Stimulated activated effector memory CD8-positive, alpha-beta T cell treated with anti-CD3 and anti-CD28 coated beads, Interleukin-12 subunit alpha, Interleukin-12 subunit beta, amount 100 ng/mL, for 72 hours (primary cell): ENCODE measurements around the gene AKT3.

ENCODE experiments used
- ATAC-seq: fragments of 150-1000 bp; cut with Tn5 transposase; 2 replicates; pipeline ENCODE4 v1.10.0; 2021
- DNase-seq, 2 donors: peaks; one replicate each; pipeline ENCODE4 v3.0.0; 2021 to 2022; ENCODE audit warnings: low spot score in 2 of 2
- H3K27ac Mint-ChIP-seq: one replicate; pipeline ENCODE4 v1.8.0; 2022; ENCODE audit warnings: mild to moderate bottlenecking, mixed read lengths
- H3K36me3 Mint-ChIP-seq: one replicate; pipeline ENCODE4 v1.8.0; 2022; ENCODE audit warnings: mild to moderate bottlenecking, mixed read lengths
- H3K4me1 Mint-ChIP-seq: one replicate; pipeline ENCODE4 v1.8.0; 2022; ENCODE audit warnings: mixed read lengths
- H3K4me3 Mint-ChIP-seq: one replicate; pipeline ENCODE4 v1.8.0; 2022; ENCODE audit warnings: mild to moderate bottlenecking, mixed read lengths
- H3K9me3 Mint-ChIP-seq: one replicate; pipeline ENCODE4 v1.8.0; 2022; ENCODE audit warnings: mixed read lengths

The AKT3 gene

GRCh38 chr1:243508943-243509342, 341.1 kb downstream of the AKT3 start:
- H3K4me3 Mint-ChIP-seq, result peak overlapping the region; percentile 44
- DNase-seq (no peak), ATAC-seq (no peak)
- H3K4me1 Mint-ChIP-seq, result peaks cover 34% of the 10 kb centered on the region
- H3K9me3 Mint-ChIP-seq, result no peaks in the 10 kb centered on the region
- peaks cover 55% of the 10 kb centered on the region for H3K36me3 Mint-ChIP-seq
- H3K27ac Mint-ChIP-seq, result peak overlapping the region; percentile 74

- H3K4me3 Mint-ChIP-seq, result peak overlapping the region; percentile 44
- H3K9me3 Mint-ChIP-seq, result no peaks in the 10 kb centered on the region
- DNase-seq (no peak), ATAC-seq (peak; percentile 93)
- peaks cover 61% of the 10 kb centered on the region for H3K36me3 Mint-ChIP-seq
- H3K27ac Mint-ChIP-seq, result peak overlapping the region; percentile 74
- H3K4me1 Mint-ChIP-seq, result peaks cover 34% of the 10 kb centered on the region
Observed at GRCh38 chr1:243508303-243508713, 341.7 kb downstream of the AKT3 start.

DNA sequence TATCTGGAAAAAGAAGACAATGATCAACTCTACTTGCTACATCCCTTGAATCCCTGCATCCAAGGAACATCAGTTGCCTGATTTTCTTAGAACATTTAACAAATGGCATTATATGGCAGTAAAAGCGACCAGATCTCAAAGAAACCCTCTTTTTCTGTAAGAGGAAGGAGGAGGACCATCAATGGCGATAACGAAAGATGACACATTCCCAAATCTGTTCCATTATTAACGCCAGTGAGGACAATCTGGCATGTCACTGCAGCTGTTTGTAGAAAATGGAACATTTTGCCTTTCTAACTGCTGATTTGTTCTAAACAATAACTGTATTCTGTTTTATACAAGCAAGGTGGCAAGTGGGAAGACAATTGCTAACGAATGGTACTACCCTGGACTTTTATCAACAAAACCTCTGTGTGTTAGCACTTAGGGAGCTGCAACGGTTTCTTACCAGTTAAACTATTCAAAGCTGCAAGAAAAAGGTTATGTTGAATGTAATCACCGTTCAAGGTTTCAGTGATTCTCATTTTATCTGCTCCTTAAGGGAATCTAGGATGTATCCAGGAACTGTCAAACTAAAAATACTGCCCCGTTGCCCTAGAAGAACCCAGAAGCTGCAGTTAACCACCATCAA, 342.3 kb downstream of the AKT3 start:
- ATAC-seq, result peak; percentile 5

GRCh38 chr1:243507001-243507671, 342.9 kb downstream of the AKT3 start:
- Mint-ChIP-seq H3K9me3 (no peaks in the 10 kb centered on the region), H3K4me3 (no peak overlapping the region), H3K4me1 (peaks cover 34% of the 10 kb centered on the region), H3K36me3 (peaks cover 61% of the 10 kb centered on the region), H3K27ac (peak overlapping the region; percentile 44)
- DNase-seq, result no peak
- ATAC-seq, result peak; percentile 42

More for the DNA sequence above, 342.3 kb downstream of the AKT3 start:
- no peaks in the 10 kb centered on the region for H3K9me3 Mint-ChIP-seq
- peak overlapping the region; percentile 74 for H3K27ac Mint-ChIP-seq
- H3K36me3 Mint-ChIP-seq, result peaks cover 62% of the 10 kb centered on the region
- no peak for DNase-seq
- peak overlapping the region; percentile 44 for H3K4me3 Mint-ChIP-seq
- H3K4me1 Mint-ChIP-seq, result peaks cover 34% of the 10 kb centered on the region

- ATAC-seq (no peak), DNase-seq (no peak)
- Mint-ChIP-seq H3K27ac (peak overlapping the region; percentile 44), H3K36me3 (peaks cover 51% of the 10 kb centered on the region), H3K4me1 (peaks cover 34% of the 10 kb centered on the region), H3K9me3 (no peaks in the 10 kb centered on the region), H3K4me3 (no peak overlapping the region)
Observed at GRCh38 chr1:243505986-243506689, 343.9 kb downstream of the AKT3 start.

DNA sequence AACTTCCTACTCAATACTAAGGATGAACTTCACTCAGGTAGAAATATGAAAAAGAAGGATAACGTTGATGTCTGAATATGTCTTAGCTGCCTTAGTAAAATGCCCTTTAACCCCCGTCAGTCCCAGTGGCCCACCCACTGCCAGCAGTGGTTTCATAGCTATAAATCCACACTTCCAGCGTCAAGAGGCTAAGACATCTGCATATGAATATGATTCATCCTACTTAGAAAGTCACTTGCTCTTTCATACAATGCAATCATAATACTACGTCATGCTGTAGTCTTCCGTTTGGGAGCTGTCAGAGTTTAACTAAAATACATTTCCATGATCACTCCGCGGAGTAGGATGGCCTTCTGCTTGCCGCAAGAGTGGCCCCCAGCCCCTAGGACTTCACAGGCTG, 346.9 kb downstream of the AKT3 start:
- no peak for DNase-seq
- H3K27ac Mint-ChIP-seq, result no peak overlapping the region
- ATAC-seq, result no peak
- no peaks in the 10 kb centered on the region for H3K9me3 Mint-ChIP-seq
- H3K4me3 Mint-ChIP-seq, result no peak overlapping the region
- peaks cover 47% of the 10 kb centered on the region for H3K36me3 Mint-ChIP-seq
- H3K4me1 Mint-ChIP-seq, result peaks cover 22% of the 10 kb centered on the region

- DNase-seq, result no peak
- no peak overlapping the region for H3K4me3 Mint-ChIP-seq
- no peak overlapping the region for H3K27ac Mint-ChIP-seq
- ATAC-seq, result no peak
- peaks cover 54% of the 10 kb centered on the region for H3K36me3 Mint-ChIP-seq
- no peaks in the 10 kb centered on the region for H3K9me3 Mint-ChIP-seq
- peaks cover 13% of the 10 kb centered on the region for H3K4me1 Mint-ChIP-seq
Observed at GRCh38 chr1:243501002-243501401, 349.0 kb downstream of the AKT3 start.

GRCh38 chr1:243500512-243500911, 349.5 kb downstream of the AKT3 start:
- Mint-ChIP-seq H3K4me1 (peaks cover 12% of the 10 kb centered on the region), H3K27ac (no peak overlapping the region), H3K9me3 (no peaks in the 10 kb centered on the region), H3K4me3 (no peak overlapping the region), H3K36me3 (peaks cover 49% of the 10 kb centered on the region)
- peak in 1 of 2 donors; percentile 32 for DNase-seq
- ATAC-seq, result no peak

DNA sequence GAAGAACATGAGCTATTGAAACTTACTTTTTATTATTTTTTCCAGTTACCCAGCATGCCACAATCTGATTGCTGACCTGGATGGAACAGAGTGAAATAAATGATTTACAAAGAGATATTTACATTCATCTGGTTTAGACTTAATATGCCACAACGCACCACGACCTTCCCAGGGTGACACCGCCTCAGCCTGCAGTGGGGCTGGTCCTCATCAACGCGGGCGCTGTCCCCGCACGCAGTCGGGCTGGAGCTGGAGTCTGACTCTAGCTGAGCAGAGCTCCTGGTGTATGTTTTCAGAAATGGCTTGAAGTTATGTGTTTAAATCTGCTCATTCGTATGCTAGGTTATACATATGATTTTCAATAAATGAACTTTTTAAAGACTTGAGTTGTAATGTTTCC, 350.3 kb downstream of the AKT3 start:
- DNase-seq (peak in 1 of 2 donors; percentile 37), ATAC-seq (no peak)
- Mint-ChIP-seq H3K36me3 (peaks cover 41% of the 10 kb centered on the region), H3K9me3 (no peaks in the 10 kb centered on the region), H3K4me3 (no peak overlapping the region), H3K4me1 (peaks cover 12% of the 10 kb centered on the region), H3K27ac (no peak overlapping the region)

- Mint-ChIP-seq H3K36me3 (peaks cover 37% of the 10 kb centered on the region), H3K4me3 (no peak overlapping the region), H3K4me1 (peaks cover 12% of the 10 kb centered on the region), H3K27ac (peak overlapping the region; percentile 75), H3K9me3 (no peaks in the 10 kb centered on the region)
- DNase-seq (no peak), ATAC-seq (no peak)
Observed at GRCh38 chr1:243499248-243499647, 350.8 kb downstream of the AKT3 start.

GRCh38 chr1:243497939-243498681, 351.9 kb downstream of the AKT3 start:
- Mint-ChIP-seq H3K4me1 (peaks cover 12% of the 10 kb centered on the region), H3K9me3 (no peaks in the 10 kb centered on the region), H3K4me3 (no peak overlapping the region), H3K27ac (peak overlapping the region; percentile 75), H3K36me3 (peaks cover 26% of the 10 kb centered on the region)
- DNase-seq (no peak), ATAC-seq (no peak)

- H3K36me3 Mint-ChIP-seq, result peaks cover 17% of the 10 kb centered on the region
- no peak for DNase-seq
- ATAC-seq, result no peak
- peak overlapping the region; percentile 26 for H3K27ac Mint-ChIP-seq
- no peak overlapping the region for H3K4me3 Mint-ChIP-seq
- H3K4me1 Mint-ChIP-seq, result peaks cover 12% of the 10 kb centered on the region
- H3K9me3 Mint-ChIP-seq, result no peaks in the 10 kb centered on the region
Observed at GRCh38 chr1:243496806-243497205, 353.2 kb downstream of the AKT3 start.

DNA sequence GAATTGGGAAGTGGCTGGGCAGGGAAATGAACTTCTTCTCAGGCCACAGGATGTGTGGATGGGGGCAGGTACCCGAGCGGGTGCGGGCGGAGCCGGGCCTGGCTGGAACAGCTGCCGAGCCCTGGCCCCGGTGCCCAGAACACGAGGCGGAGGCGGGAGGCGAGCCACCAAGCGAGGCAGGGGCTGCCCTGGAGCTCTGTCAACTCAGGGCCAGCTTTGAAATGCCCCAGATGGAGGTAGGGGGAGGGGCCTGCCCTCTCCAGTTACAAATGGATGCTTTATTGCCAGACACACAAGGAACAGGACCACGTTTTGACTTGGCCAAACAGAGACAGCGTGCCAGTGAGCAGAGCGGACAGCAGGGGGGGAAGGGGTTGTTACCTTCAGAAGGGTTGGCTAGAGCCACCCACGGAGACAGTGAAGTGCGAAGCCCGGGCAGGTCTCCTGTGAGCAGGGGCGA, 353.8 kb downstream of the AKT3 start:
- Mint-ChIP-seq H3K27ac (peak overlapping the region; percentile 26), H3K4me3 (no peak overlapping the region)
- ATAC-seq, result no peak

GRCh38 chr1:243495442-243496186, 354.4 kb downstream of the AKT3 start:
- no peak for DNase-seq
- H3K27ac Mint-ChIP-seq, result peak overlapping the region; percentile 26
- no peaks in the 10 kb centered on the region for H3K9me3 Mint-ChIP-seq
- H3K36me3 Mint-ChIP-seq, result peaks cover 17% of the 10 kb centered on the region
- H3K4me3 Mint-ChIP-seq, result no peak overlapping the region
- H3K4me1 Mint-ChIP-seq, result peaks cover 12% of the 10 kb centered on the region
- peak; percentile 25 for ATAC-seq

More for the DNA sequence above, 353.8 kb downstream of the AKT3 start:
- no peak for DNase-seq
- peaks cover 17% of the 10 kb centered on the region for H3K36me3 Mint-ChIP-seq
- no peaks in the 10 kb centered on the region for H3K9me3 Mint-ChIP-seq
- peaks cover 12% of the 10 kb centered on the region for H3K4me1 Mint-ChIP-seq
